Stimulated activated naive CD8-positive, alpha-beta T cell treated with anti-CD3 and anti-CD28 coated beads, Interleukin-15, amount 100 ng/mL, for 72 hours (primary cell): ENCODE results near the gene NFKB2.

Source experiments
- ATAC-seq: fragments of 150-1000 bp; cut with Tn5 transposase; 2 replicates; pipeline ENCODE4 v1.10.0; 2021; ENCODE audit warnings: mild to moderate bottlenecking, moderate library complexity
- DNase-seq, 2 donors: peaks; one replicate each; pipeline ENCODE4 v3.0.0; 2021 to 2022
- H3K27ac Mint-ChIP-seq, 2 donors: one replicate each; pipeline ENCODE4 v1.8.0; 2022; ENCODE audit warnings: mild to moderate bottlenecking in 2 of 2, mixed read lengths in 2 of 2, moderate library complexity in 2 of 2
- H3K27me3 Mint-ChIP-seq: one replicate; pipeline ENCODE4 v1.8.0; 2022; ENCODE audit warnings: mixed read lengths
- H3K4me1 Mint-ChIP-seq: one replicate; pipeline ENCODE4 v1.8.0; 2022; ENCODE audit warnings: mild to moderate bottlenecking, mixed read lengths
- H3K4me3 Mint-ChIP-seq, 2 donors: one replicate each; pipeline ENCODE4 v1.8.0; 2022; ENCODE audit warnings: mild to moderate bottlenecking in 2 of 2, mixed read lengths in 2 of 2, moderate library complexity in 1 of 2
- H3K9me3 Mint-ChIP-seq, 2 donors: one replicate each; pipeline ENCODE4 v1.8.0; 2022; ENCODE audit warnings: mixed read lengths in 2 of 2

Gene NFKB2

DNA sequence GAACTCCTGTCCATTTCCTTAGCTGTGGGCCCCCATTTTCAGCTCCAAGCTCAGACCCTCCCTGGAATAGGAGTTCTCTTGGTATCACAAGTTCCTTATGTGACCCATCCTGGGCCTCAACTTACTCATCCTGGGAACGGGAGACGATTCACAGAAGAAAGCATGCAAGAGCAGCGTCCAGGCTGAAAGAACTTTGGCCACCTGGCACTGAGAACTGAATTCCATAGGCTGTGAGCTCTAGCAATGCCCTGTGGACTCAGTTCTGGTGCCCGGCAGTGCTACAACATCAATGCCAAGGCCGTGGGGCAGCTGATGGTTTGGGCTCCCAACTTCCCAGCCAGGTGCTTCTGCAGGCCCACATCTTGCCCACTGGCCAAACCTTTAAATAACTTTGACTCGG lies 40.8 kb downstream of the NFKB2 start:
- DNase-seq = no peak
- peak overlapping the region; percentile 92 to 95 for H3K27ac Mint-ChIP-seq
- no peaks in the 10 kb centered on the region for H3K27me3 Mint-ChIP-seq
- H3K4me3 Mint-ChIP-seq = peak overlapping the region; percentile 82 to 87
- ATAC-seq = no peak
- peaks cover 65% of the 10 kb centered on the region for H3K4me1 Mint-ChIP-seq
- H3K9me3 Mint-ChIP-seq = no peaks in the 10 kb centered on the region

DNA sequence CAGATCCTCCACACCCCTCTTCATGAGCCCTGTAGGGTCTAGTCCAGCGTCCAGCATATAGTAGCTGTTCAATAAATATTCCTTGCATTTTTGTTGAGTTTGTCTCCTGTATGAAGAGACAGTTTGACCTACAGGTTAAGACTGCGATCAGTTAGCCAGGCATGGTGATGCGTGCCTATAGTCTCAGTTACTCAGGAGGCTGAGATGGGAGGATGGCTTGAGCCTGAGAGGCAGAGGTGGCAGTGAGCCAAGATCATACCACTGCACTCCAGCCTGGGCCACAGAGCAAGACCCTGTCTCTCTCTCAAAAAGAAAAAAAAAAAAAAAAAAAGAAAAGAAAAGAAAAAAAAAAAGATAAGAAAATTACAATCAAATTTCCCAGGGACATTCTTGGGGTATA lies 42.0 kb downstream of the NFKB2 start:
- Mint-ChIP-seq H3K4me3 (peak overlapping the region; percentile 82 to 87), H3K9me3 (no peaks in the 10 kb centered on the region), H3K27ac (peak overlapping the region in 1 of 2 donors; percentile 81), H3K4me1 (peaks cover 58% of the 10 kb centered on the region), H3K27me3 (no peaks in the 10 kb centered on the region)
- no peak for DNase-seq
- ATAC-seq = no peak

- ATAC-seq (no peak), DNase-seq (no peak)
- H3K27ac Mint-ChIP-seq = no peak overlapping the region
- peak overlapping the region in 1 of 2 donors; percentile 87 for H3K4me3 Mint-ChIP-seq
- H3K27me3 Mint-ChIP-seq = no peaks in the 10 kb centered on the region
- no peaks in the 10 kb centered on the region for H3K9me3 Mint-ChIP-seq
- peaks cover 49% of the 10 kb centered on the region for H3K4me1 Mint-ChIP-seq
These were observed 42.9 kb downstream of the NFKB2 start for GRCh38 chr10:102438374-102438773.

DNA sequence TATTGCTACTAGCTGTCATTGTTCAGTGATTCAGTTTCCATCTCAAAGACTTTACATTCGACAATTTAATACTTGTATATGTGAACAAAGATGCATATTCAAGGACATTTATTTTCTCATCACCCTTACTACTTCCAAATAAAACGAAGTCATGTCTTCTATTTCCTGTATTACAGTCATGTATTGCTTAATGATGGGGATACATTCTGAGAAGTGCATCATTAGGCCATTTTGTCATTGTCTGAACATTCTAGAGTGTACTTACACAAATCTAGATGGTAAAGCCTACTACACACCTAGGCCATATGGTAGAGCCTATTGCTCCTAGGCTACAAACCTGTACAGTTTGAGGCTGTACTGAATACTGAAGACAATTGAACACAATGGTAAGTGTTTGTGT lies 49.3 kb downstream of the NFKB2 start:
- ATAC-seq (no peak), DNase-seq (no peak)
- Mint-ChIP-seq H3K9me3 (no peaks in the 10 kb centered on the region), H3K27ac (no peak overlapping the region), H3K4me1 (peaks cover 10% of the 10 kb centered on the region), H3K27me3 (no peaks in the 10 kb centered on the region), H3K4me3 (no peak overlapping the region)

DNA sequence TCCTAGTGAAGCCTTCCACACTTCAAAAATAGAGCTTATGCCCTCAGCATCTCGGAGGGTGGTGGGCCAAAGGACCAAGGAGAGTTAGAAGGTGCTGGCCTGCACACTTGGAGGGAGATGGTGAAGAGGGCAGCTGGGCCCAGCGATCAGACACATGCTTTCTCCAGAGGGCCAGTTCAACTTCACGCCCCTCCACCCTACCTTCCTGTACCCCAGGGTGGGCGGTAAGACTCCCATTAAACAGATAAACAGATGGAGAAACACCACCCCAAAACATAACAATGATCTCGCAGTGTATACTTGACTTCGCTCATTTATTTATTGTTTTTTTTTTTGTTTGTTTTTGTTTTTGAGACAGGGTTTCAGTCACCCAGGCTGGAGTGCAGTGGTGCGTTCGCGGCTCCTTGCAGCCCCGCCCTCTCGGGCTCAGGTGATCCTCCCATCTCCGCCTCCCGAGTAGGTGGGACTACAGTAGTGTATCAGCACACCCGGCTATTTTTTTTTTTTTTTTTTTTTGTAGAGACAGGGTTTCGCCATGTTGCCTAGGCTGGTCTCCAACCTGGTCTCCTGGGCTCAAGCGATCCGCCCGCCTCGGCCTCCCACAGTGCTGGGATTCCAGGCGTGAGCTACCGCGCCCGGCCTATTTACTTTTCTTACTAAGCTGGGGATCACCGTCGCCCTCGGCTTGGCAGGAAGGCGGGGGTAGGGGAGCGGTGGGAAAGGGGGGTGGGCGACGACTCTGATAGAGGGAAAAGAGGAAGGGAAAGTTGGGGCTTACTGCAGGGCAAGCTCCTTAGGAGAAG lies 54.0 kb downstream of the NFKB2 start:
- H3K27me3 Mint-ChIP-seq = no peaks in the 10 kb centered on the region
- peak; percentile 69 to 86 for DNase-seq
- H3K4me3 Mint-ChIP-seq = peak overlapping the region; percentile 94 to 97

DNA sequence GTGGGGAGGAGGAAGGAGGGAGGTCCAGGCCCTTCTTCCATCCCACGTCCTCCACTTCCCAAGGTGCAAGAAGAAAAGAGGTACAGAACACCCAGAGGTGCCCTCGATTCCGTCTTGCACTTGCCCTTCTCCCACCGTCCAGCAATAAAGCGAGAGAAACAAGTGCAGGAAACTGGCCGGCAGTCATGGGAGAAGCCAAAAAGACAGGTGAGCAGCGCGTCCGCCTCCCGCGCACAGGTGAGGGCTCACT lies 54.5 kb downstream of the NFKB2 start:
- Mint-ChIP-seq H3K27me3 (no peaks in the 10 kb centered on the region), H3K4me3 (peak overlapping the region; percentile 94 to 97), H3K9me3 (no peaks in the 10 kb centered on the region), H3K27ac (peak overlapping the region; percentile 93 to 98), H3K4me1 (peaks cover 50% of the 10 kb centered on the region)
- no peak for ATAC-seq
- no peak for DNase-seq

More for the DNA sequence above, 54.0 kb downstream of the NFKB2 start:
- ATAC-seq = peak; percentile 64
- peaks cover 45% of the 10 kb centered on the region for H3K4me1 Mint-ChIP-seq
- H3K27ac Mint-ChIP-seq = peak overlapping the region; percentile 93 to 98
- H3K9me3 Mint-ChIP-seq = no peaks in the 10 kb centered on the region

DNA sequence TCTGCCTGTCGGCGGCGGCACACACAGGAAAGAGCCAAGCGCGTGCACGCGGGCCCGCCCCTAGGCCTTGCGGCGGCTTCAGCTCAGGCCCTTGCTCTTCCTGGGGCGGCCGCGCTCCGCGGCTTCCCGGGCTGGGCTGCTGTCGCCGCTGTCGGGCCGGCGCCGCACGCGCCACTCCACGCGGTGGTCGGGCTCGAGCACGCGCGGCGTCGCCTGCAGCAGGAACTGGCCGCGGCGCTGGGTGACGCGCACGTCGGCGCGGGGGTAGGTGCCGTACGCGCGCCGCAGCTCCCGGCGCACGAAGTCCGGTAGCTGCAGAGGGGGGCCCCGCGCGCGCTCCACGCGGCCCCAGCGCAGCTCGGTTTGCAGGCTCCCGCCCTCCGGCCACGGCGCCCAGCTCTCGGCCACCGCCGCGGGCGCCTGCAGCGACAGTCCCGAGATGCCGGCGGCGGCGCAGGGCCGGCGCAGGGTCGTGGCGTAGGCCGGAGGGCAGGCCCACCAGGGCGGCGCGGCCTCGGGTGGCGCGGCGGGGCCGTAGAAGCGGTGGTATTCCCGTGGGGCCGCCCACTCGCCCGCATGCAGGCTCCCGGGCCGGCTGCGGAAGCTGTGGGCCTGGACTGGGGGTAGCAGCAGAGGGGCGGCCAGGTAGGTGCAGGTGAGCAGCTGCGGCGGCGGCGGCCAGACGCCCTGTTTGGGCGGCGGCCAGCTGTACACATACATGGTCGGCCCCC lies 55.0 kb downstream of the NFKB2 start:
- Mint-ChIP-seq H3K27ac (peak overlapping the region; percentile 93 to 98), H3K27me3 (no peaks in the 10 kb centered on the region), H3K4me3 (peak overlapping the region; percentile 96 to 97), H3K9me3 (no peaks in the 10 kb centered on the region), H3K4me1 (peaks cover 54% of the 10 kb centered on the region)
- peak; percentile 87 for ATAC-seq
- peak; percentile 91 to 93 for DNase-seq

DNA sequence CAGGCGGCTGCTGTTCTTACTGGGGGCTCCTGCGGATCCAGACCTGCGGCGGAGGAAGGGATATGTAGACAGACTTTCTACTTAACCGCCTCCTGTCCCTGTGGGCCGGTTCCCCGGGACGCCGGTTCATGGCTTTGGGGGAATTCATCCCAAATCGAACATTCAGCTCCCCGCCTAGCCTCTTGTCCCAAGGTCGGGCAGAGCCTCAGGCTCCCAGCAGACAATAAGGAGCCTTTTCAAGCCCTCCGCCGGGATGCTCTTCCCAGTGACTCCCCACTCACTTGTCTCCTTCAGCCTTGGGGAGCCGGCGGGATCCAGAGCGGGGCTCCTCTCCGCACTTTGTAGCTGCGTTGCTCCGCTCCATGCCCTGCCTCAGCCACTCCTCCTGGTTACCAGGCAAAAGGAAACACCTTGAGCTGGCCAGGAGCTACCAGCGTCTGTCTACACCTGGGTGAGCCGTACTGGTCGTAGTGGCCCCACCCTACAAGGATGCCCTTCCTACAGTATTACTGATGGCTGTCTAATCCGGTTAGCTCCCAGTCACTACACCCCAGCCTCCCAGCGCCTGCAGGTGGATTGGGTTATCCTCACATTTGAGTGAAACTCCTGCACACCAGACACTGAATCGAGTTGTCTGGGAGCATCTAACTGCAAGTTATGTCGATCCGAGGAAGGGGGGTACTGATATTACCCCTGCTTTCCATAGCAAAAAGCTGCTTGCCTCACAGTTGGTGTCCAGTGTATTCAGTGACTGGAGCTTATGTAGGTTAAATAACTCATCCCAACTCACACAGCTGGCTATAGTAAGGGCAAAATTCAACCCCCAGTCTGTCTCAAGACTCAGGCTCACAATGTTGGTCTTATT lies 55.8 kb downstream of the NFKB2 start, which contains the start of gene C10orf95:
TSS of gene C10orf95 (minus strand) at position 439 of the 865 bp plus-strand sequence. CDS start 450 bp downstream, outside the sequence.
- Mint-ChIP-seq H3K9me3 (no peaks in the 10 kb centered on the region), H3K27me3 (no peaks in the 10 kb centered on the region), H3K27ac (peak within 1 kb of the TSS; percentile 86 to 98), H3K4me3 (peak within 1 kb of the TSS; percentile 96 to 97), H3K4me1 (peaks cover 54% of the 10 kb centered on the region)
- no peak for DNase-seq
- ATAC-seq = no peak
